ENCODE data around the gene FOLR3.
A peak's percentile ranks its signal among the peaks of the same experiment; 100 is the strongest.
"Not testable (repeated sequence)": the region's sequence is repeated elsewhere in the genome, so short reads cannot be mapped to it uniquely, and the experiment has no call there.

FOLR3 gene

GRCh38 chr11:72123117-72123653 lies 12.3 kb upstream of the FOLR3 start:
- no peak for DNase-seq (ENCODE audit: low spot score)

GRCh38 chr11:72124046-72124445 lies 11.5 kb upstream of the FOLR3 start:
- DNase-seq (ENCODE audit: low spot score) = no peak

GRCh38 chr11:72125956-72126355 lies 9.6 kb upstream of the FOLR3 start:
- DNase-seq (ENCODE audit: low spot score) = no peak

- no peak for DNase-seq (ENCODE audit: low spot score)
Measured at GRCh38 chr11:72127923-72128322, 7.6 kb upstream of the FOLR3 start.

- no peak for DNase-seq (ENCODE audit: low spot score)
Measured at GRCh38 chr11:72129381-72129780, 6.1 kb upstream of the FOLR3 start.

- DNase-seq (ENCODE audit: low spot score) = no peak
Measured at GRCh38 chr11:72132646-72133045, 2.9 kb upstream of the FOLR3 start.

GRCh38 chr11:72135891-72136683 lies 562 bp downstream of the FOLR3 start:
- DNase-seq (ENCODE audit: low spot score) = no peak

GRCh38 chr11:72136684-72137262 lies 1.2 kb downstream of the FOLR3 start:
- no peak for DNase-seq (ENCODE audit: low spot score)

GRCh38 chr11:72138821-72139390 lies 3.4 kb downstream of the FOLR3 start:
- no peak for DNase-seq (ENCODE audit: low spot score)

- no peak for DNase-seq (ENCODE audit: low spot score)
Measured at GRCh38 chr11:72139500-72139899, 4.0 kb downstream of the FOLR3 start.

GRCh38 chr11:72140661-72141060 lies 5.1 kb downstream of the FOLR3 start:
- no peak for DNase-seq (ENCODE audit: low spot score)

GRCh38 chr11:72141066-72141465 lies 5.5 kb downstream of the FOLR3 start:
- DNase-seq (ENCODE audit: low spot score) = no peak

GRCh38 chr11:72142086-72142485 lies 6.6 kb downstream of the FOLR3 start:
- not testable (repeated sequence) for DNase-seq (ENCODE audit: low spot score)

- not testable (repeated sequence) for DNase-seq (ENCODE audit: low spot score)
Measured at GRCh38 chr11:72142543-72142942, 7.0 kb downstream of the FOLR3 start.

GRCh38 chr11:72144807-72145565 lies 9.5 kb downstream of the FOLR3 start:
- no peak for DNase-seq (ENCODE audit: low spot score)

GRCh38 chr11:72146625-72147024 lies 11.1 kb downstream of the FOLR3 start:
- DNase-seq (ENCODE audit: low spot score) = no peak

- no peak for DNase-seq (ENCODE audit: low spot score)
Measured at GRCh38 chr11:72150882-72151281, 15.4 kb downstream of the FOLR3 start.

GRCh38 chr11:72153874-72154273 lies 18.3 kb downstream of the FOLR3 start:
- DNase-seq (ENCODE audit: low spot score) = not testable (repeated sequence)

GRCh38 chr11:72154816-72155215 lies 19.3 kb downstream of the FOLR3 start:
- DNase-seq (ENCODE audit: low spot score) = no peak

GRCh38 chr11:72155751-72156150 lies 20.2 kb downstream of the FOLR3 start:
- DNase-seq (ENCODE audit: low spot score) = no peak

GRCh38 chr11:72157131-72157530 lies 21.6 kb downstream of the FOLR3 start:
- DNase-seq (ENCODE audit: low spot score) = peak; percentile 36

- DNase-seq (ENCODE audit: low spot score) = no peak
Measured at GRCh38 chr11:72160319-72160718, 24.8 kb downstream of the FOLR3 start.

Data from hematopoietic multipotent progenitor cell treated with erythropoietin and hydrocortisone succinate and interleukin-3 and kit ligand, for 15 days (in vitro differentiated cells).